HG02938 (cell line): ENCODE results near the gene C16orf74.

Experiments used
- ATAC-seq: cut with Tn5 transposase; IDR thresholded peaks from one replicate; pipeline ENCODE4 v1.9.1; 2021; ENCODE audit warnings: mild to moderate bottlenecking, moderate library complexity; ENCODE audit not compliant: unreplicated experiment

Gene C16orf74

DNA sequence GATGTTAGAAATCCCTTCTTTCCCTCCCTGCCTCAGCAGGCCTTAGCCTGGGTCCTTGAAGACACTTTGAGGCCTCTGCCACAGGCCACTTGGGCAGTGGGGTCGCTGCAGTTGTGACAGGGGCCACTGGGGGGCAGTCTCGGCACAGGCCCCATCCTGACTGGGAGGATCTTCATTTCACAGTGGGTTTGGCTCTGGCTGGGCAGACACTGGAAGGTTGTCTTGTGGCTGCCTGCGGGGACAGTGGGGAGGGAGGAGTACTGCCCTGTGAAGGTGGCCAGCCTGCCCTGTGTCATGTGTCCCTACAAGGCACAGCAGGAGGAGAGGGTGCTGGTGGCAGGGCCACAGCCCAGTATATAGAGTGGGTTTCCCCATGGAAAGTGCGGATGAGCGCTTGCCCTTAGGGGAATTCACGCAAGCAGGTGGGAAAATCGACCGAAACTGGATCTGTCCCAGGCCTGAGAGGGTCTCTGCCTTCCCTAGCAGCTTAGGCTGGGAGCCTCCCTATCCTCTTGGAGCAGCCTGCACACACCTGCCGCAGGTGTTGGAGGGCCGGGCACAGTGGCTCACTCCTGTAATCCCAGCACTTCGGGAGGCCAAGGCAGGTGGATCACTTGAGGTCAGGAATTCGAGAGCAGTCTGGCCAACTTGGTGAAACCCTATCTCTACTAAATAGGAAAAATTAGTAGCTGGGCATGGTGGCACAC lies 90.9 kb downstream of the C16orf74 start:
- ATAC-seq: no peak

DNA sequence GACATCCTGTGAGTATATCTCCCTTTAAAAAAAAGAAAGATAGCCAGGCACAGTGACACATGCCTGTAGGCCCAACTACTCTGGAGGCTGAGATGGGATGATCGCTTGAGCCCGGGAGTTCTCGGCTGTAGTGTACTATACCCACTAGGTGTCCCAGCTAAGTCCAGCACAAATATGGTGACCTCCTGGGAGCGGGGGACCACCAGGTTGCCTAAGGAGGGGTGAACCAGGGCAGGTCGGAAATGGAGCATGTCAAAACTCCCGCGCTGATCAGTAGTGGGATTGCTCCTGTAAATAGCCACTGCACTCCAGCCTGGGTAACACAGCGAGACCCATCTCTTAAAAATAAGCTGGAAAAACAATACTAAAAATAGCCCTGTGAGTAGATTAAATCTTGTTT lies 91.6 kb downstream of the C16orf74 start:
- no peak for ATAC-seq

- ATAC-seq: no peak
These were observed 92.2 kb downstream of the C16orf74 start for GRCh38 chr16:85658504-85659326.

DNA sequence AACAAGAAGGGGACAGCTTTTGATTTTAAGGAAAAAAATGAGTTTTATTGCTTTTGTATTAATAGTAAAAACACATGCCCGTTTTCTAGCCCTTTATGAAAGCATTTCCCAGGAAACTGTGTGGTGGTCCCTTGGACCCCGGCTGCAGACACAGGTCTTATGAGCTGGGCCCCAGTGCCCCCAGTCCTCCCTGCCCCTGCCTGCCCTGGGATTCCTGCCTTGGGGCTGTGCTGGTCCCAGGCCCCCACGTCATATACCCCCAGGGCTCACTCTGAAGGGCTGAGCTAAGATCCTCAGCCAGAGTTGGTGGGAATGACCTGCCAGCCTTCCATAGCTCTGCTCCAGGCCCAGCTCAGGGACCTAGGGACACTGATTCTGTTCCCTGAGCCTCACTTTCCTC lies 92.9 kb downstream of the C16orf74 start:
- no peak for ATAC-seq
